ENCODE results near the gene PTPRT. TPM values are rescaled to one million over a fixed set of nuclear protein-coding genes. Genes with fewer than 3 reads are reported as not detected.

The PTPRT gene
- total and polyA plus RNA-seq, 7 donors, result under 0.01 to 0.09 (median 0.03) TPM; not detected in 1

DNA sequence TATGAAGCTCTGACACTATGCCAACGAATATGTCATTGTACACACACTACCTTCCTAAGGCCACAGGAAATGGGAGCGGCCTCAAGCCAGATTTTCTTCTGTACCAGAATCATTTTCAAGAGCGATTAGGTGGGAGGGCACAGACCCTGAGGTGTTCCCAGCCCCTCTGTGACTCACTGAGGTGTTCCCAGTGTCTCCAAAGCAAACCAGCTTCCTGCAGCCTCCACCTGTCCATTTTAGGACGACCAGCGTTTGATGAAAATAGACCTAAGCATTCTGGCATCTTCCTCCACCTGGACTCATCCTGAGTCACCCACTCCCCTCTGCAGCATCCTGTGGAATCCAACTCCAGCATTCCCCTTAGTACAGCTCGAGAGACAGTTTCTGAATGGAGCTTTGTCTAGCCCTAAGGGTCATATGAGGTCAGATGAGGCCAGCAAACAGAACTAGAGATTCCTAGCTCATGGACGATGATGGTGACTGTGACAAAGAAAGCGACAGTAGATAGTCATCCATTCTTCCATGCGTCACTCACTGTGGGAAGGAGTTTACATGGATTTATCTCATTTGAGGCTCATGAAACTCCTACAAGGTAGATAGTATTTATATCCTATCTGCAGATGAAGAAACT lies 203.4 kb downstream of the PTPRT start:
- H3K36me3 ChIP-seq (ENCODE audit: insufficient read depth in 1 of 2, low read depth in 1 of 2), result no peaks in the 10 kb centered on the region
- TF ChIP-seq, protein P1, sequence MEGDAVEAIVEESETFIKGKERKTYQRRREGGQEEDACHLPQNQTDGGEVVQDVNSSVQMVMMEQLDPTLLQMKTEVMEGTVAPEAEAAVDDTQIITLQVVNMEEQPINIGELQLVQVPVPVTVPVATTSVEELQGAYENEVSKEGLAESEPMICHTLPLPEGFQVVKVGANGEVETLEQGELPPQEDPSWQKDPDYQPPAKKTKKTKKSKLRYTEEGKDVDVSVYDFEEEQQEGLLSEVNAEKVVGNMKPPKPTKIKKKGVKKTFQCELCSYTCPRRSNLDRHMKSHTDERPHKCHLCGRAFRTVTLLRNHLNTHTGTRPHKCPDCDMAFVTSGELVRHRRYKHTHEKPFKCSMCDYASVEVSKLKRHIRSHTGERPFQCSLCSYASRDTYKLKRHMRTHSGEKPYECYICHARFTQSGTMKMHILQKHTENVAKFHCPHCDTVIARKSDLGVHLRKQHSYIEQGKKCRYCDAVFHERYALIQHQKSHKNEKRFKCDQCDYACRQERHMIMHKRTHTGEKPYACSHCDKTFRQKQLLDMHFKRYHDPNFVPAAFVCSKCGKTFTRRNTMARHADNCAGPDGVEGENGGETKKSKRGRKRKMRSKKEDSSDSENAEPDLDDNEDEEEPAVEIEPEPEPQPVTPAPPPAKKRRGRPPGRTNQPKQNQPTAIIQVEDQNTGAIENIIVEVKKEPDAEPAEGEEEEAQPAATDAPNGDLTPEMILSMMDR (IDR thresholded peaks at IDR 0.05), result no peak
- DNase-seq, result no peak
- no peak overlapping the region for H3K27ac ChIP-seq
- WGBS, 3 donors, result 65 to 75% (median 66%) methylated on average over 9 of the region's 9 CpGs
- H3K4me3 ChIP-seq, result no peak overlapping the region
- intact Hi-C loops (cut with DNase I), result no loop called here
- no peaks in the 10 kb centered on the region for H3K4me1 ChIP-seq
- H3K27me3 ChIP-seq (ENCODE audit: insufficient read depth in 3 of 3, low read length in 2 of 3), result no peaks in the 10 kb centered on the region
- ATAC-seq, result no peak
- no peaks in the 10 kb centered on the region for H3K9me3 ChIP-seq

DNA sequence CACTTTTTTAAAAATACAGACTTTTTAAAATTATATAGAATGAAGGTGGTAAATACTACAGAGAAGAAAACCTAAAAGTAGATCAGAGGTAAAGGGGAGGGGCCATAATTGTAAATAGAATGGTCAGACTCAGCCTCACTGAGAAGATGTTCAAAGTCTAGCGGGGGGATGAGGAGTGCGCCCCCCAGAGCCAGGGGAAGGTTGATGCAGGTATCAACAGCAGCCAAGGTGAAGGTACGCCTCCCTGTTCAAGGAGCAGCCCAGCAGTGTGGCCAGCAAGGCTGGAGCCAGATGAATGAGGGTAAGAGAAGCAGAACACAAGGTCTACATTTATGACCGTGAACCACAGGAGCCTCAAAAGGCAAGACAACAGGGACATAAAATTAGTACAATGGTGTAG lies 204.1 kb downstream of the PTPRT start:
- Histone ChIP-seq H3K4me3 (no peak overlapping the region), H3K9me3 (no peaks in the 10 kb centered on the region), H3K4me1 (no peaks in the 10 kb centered on the region), H3K36me3 (ENCODE audit: insufficient read depth in 1 of 2, low read depth in 1 of 2) (no peaks in the 10 kb centered on the region), H3K27ac (no peak overlapping the region), H3K27me3 (ENCODE audit: insufficient read depth in 3 of 3, low read length in 2 of 3) (no peaks in the 10 kb centered on the region)
- DNase-seq (no peak), ATAC-seq (no peak)
- intact Hi-C loops (cut with DNase I), result no loop called here
- TF ChIP-seq, protein P1 (IDR thresholded peaks at IDR 0.05), result no peak
- WGBS, 3 donors, result 81 to 88% (median 82%) methylated on average over 4 of the region's 4 CpGs

DNA sequence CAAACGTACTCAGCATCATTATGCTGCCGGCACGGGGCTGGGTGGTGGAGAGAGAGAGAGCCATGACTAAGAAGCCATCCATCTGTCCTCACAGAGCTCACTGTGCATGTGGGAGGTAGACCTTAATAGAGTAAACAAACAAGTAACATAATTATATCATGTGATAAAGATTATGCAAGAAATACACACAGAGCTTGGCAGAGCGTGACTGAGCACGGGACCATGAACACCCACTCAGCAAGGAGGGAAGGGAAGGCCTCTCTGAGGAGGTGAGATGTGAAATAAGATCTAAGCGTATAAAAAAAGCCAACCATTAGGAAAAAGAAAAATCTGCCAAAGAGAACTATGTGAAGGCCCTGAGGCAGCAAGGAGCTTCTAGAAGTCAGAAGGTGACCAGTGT lies 207.5 kb downstream of the PTPRT start:
- Histone ChIP-seq H3K27me3 (ENCODE audit: insufficient read depth in 3 of 3, low read length in 2 of 3) (no peaks in the 10 kb centered on the region), H3K36me3 (ENCODE audit: insufficient read depth in 1 of 2, low read depth in 1 of 2) (no peaks in the 10 kb centered on the region), H3K4me3 (no peak overlapping the region), H3K9me3 (no peaks in the 10 kb centered on the region), H3K27ac (no peak overlapping the region), H3K4me1 (no peaks in the 10 kb centered on the region)
- ATAC-seq, result no peak
- 81 to 82% (median 81%) methylated on average over 6 of the region's 6 CpGs for WGBS, 3 donors
- no peak for DNase-seq
- TF ChIP-seq, protein P1 (IDR thresholded peaks at IDR 0.05), result no peak
- intact Hi-C loops (cut with DNase I), result no loop called here

DNA sequence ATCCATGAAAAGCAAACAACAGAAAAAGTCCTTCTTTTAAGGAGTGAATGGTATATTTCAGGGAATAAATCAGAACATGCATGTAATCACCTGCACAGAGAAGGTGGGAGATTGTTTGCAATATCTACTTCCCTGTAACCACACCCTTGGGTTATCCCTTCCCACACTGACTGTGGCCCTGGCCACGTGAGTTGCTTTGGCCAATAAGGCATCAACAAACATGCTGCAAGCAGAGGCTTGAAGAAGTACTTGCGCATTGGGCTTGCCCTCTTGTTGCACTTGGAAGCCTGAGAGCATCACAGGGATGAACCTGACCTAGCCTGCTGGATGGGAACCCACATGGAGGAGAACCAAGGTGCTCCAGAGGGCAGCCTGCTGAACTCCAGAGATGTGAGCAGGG lies 208.5 kb downstream of the PTPRT start:
- intact Hi-C loops (cut with DNase I), result no loop called here
- Histone ChIP-seq H3K4me3 (no peak overlapping the region), H3K36me3 (ENCODE audit: insufficient read depth in 1 of 2, low read depth in 1 of 2) (no peaks in the 10 kb centered on the region), H3K27me3 (ENCODE audit: insufficient read depth in 3 of 3, low read length in 2 of 3) (no peaks in the 10 kb centered on the region), H3K9me3 (no peaks in the 10 kb centered on the region), H3K4me1 (no peaks in the 10 kb centered on the region), H3K27ac (no peak overlapping the region)
- no peak for ATAC-seq
- no peak for DNase-seq
- 66 to 76% (median 70%) methylated on average over 2 of the region's 2 CpGs for WGBS, 3 donors
- TF ChIP-seq, protein P1 (IDR thresholded peaks at IDR 0.05), result no peak

DNA sequence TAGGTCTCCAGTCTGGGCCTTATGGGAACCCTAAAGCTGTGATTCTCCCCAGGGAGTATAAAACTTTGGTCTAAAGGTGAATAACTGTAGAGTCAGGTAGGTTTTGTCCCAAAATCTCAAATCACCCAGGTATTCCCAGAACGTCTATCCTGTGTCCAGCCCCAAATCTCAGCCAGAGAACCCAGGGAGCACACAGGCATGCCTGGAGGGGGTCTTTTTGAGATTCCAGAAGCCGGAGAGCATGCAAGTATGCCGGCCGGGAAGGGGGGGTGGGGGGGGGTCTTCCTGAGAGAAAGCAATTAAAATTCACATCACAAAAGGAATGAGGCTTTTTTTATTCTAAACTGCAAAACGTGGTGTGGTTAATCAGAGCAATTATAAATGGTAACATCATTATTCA lies 210.0 kb downstream of the PTPRT start:
- DNase-seq (no peak), ATAC-seq (no peak)
- H3K36me3 ChIP-seq (ENCODE audit: insufficient read depth in 1 of 2, low read depth in 1 of 2), result no peaks in the 10 kb centered on the region
- no peak overlapping the region for H3K27ac ChIP-seq
- H3K4me1 ChIP-seq, result no peaks in the 10 kb centered on the region
- H3K4me3 ChIP-seq, result no peak overlapping the region
- H3K27me3 ChIP-seq (ENCODE audit: insufficient read depth in 3 of 3, low read length in 2 of 3), result no peaks in the 10 kb centered on the region
- no peaks in the 10 kb centered on the region for H3K9me3 ChIP-seq
- TF ChIP-seq, protein P1 (IDR thresholded peaks at IDR 0.05), result no peak
- intact Hi-C loops (cut with DNase I), result no loop called here
- 7 to 12% (median 11%) methylated on average over 5 of the region's 5 CpGs for WGBS, 3 donors
